Neuron (in vitro differentiated cells): ENCODE measurements around the gene SLC35F3.
"Not testable (repeated sequence)": the region's sequence is repeated elsewhere in the genome, so short reads cannot be mapped to it uniquely, and the experiment has no call there.

Source experiments
- H2AFZ ChIP-seq: one replicate; pipeline ENCODE4 v1.6.1; 2013; ENCODE audit warnings: low read depth, mild to moderate bottlenecking, inconsistent platforms, low read length, moderate library complexity
- H3K27me3 ChIP-seq: one replicate; pipeline ENCODE4 v1.6.1; 2013; ENCODE audit warnings: low read length; ENCODE audit not compliant: insufficient read depth
- H3K36me3 ChIP-seq: one replicate; pipeline ENCODE4 v1.6.1; 2013; ENCODE audit warnings: low read length; ENCODE audit not compliant: insufficient read depth
- H3K4me1 ChIP-seq: one replicate; pipeline ENCODE4 v1.6.1; 2013; ENCODE audit warnings: low read length; ENCODE audit not compliant: insufficient read depth
- H3K4me3 ChIP-seq: 2 replicates; pipeline ENCODE4 v1.5.1; 2013; ENCODE audit warnings: mild to moderate bottlenecking, low read length, moderate library complexity
- H3K9me3 ChIP-seq: one replicate; pipeline ENCODE4 v1.6.1; 2013; ENCODE audit warnings: low read length

The SLC35F3 gene

DNA sequence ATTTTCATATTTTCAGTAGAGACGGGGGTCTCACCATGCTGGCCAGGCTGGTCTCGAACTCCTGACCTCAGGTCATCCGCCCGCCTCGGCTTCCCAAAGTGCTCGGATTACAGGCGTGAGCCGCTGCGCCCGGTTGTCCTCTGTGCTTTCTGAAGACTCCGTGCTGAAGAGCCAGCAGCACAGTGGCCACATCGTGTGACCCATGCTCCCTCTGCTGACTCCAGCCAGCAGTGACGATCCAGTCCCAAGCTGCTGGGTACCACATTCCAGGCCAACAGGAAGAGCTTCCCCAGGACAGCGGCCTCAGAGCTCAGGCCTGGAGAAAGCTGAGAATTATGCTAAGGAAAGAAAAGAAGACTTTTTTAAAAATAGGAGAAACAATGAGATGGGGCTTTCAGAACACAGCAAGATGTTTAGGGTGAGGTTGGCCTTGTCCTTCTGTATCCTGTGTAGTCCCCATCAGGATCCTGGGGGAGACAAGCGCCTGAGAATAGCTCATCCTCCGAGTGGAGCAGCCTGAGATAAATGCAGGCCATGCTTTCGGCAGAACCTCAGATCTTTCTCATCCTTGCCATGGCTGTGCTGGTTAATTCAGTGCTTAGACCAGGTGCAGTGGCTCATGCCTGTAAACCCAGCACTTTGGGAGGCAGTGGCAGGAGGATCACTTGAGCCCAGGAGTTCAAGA lies 207.1 kb downstream of the SLC35F3 start:
- Histone ChIP-seq H3K27me3 (peaks cover 5% of the 10 kb centered on the region), H2AFZ (no peak overlapping the region), H3K9me3 (no peaks in the 10 kb centered on the region), H3K36me3 (no peaks in the 10 kb centered on the region), H3K4me1 (no peaks in the 10 kb centered on the region), H3K4me3 (no peak overlapping the region)

DNA sequence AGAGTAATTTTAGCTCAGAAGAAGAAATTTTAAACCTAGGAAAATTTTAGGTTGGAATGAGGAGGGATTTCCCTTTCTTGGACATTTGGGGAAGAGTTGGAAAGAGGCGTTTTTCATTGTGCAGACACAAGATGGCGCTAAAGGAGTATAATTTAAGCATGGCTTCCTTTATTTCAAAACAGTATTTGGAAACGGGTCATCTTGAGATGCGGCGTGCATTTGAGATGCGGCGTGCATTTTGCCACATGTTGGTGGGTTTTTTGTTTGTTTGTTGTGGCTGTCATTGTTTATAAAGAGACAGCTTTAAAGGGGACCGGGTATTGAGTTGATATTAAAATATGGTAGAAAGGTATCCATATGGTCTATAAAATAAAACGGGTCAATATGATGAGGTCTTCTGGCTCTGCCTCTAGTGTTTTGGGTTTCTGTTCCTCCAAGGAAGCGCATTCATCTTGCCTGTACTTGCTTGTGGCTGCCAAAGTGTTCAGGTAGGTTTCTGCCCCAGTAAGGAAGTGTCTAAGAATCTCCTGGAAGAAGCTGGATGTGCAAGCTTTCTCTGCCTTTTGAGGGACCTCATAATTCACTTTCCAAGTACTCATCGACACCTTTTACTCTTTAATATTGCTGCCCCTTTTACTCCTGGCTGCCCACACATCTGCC lies 210.3 kb downstream of the SLC35F3 start:
- Histone ChIP-seq H3K9me3 (no peaks in the 10 kb centered on the region), H3K36me3 (no peaks in the 10 kb centered on the region), H2AFZ (no peak overlapping the region), H3K4me3 (no peak overlapping the region), H3K27me3 (peaks cover 5% of the 10 kb centered on the region), H3K4me1 (no peaks in the 10 kb centered on the region)

DNA sequence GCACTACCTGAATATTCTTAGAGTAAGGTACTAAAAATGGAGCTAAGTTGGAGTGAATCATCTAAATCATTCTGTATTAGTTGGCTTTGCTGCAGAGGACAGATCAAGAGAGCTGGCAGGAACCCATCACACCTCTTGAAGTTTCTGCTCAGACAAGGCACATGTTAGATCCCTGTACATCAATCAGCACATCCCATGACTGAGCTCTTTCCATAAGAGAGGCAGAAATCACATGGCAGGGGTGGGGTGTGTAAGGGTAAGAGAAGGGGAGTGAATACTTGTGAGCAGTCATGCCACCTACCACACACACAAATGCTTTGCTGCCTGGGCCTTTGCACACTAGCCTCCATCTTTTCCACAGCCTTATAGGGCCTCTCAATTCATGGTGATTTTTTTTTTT lies 214.4 kb downstream of the SLC35F3 start:
- Histone ChIP-seq H3K4me1 (no peaks in the 10 kb centered on the region), H2AFZ (no peak overlapping the region), H3K9me3 (no peaks in the 10 kb centered on the region), H3K36me3 (no peaks in the 10 kb centered on the region), H3K27me3 (peaks cover 5% of the 10 kb centered on the region), H3K4me3 (no peak overlapping the region)

DNA sequence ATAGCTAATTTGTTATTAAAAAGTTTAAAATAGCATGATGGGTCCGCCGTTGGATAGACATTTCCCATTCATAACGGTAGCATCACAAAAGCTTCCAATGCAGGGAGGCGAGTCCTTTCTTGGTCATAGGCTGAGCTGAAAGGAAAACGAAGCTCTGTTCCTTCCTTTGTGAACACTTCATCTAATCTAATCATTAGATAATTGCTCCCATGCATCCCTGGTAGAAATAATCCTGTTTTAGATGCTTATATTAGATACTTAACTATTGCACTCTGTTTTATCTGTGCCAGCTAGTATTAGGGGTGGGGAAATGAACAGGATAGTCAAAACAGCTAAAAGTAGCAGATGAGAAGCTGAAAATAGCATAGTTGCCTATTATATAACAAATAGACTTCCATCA lies 215.0 kb downstream of the SLC35F3 start:
- Histone ChIP-seq H3K9me3 (no peaks in the 10 kb centered on the region), H3K27me3 (peaks cover 5% of the 10 kb centered on the region), H3K36me3 (no peaks in the 10 kb centered on the region), H3K4me3 (no peak overlapping the region), H3K4me1 (no peaks in the 10 kb centered on the region), H2AFZ (no peak overlapping the region)

DNA sequence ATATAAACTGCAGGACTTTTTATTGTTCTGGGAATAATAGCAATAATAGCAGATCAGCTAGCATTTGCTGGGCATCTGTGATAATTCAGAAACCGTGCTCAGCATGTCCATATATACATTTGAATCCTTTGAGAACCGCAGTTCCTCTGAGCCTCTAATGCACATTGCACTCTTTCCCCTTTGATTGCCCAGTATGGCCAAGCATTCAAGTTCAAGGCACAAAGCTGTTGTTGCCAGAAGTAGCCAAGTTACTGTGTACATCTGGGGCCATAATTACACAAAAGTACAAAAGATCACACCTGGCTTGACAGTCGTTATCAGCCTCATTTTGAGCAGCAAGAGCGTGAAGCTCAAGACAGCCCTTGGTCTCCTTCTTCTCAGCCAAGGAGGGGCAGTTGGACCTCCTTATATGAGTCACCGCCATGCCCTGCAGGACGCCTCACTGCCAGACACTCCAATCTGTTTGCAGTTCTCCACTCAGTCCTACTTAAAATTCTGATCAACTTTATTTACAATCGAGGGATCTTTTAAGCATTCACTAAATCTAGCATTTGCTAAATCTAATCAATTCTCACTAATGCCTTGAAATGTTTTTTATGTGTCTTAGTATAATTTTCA lies 216.0 kb downstream of the SLC35F3 start:
- no peak overlapping the region for H2AFZ ChIP-seq
- H3K4me1 ChIP-seq: no peaks in the 10 kb centered on the region
- H3K27me3 ChIP-seq: peaks cover 5% of the 10 kb centered on the region
- H3K4me3 ChIP-seq: no peak overlapping the region
- no peaks in the 10 kb centered on the region for H3K9me3 ChIP-seq
- H3K36me3 ChIP-seq: no peaks in the 10 kb centered on the region

DNA sequence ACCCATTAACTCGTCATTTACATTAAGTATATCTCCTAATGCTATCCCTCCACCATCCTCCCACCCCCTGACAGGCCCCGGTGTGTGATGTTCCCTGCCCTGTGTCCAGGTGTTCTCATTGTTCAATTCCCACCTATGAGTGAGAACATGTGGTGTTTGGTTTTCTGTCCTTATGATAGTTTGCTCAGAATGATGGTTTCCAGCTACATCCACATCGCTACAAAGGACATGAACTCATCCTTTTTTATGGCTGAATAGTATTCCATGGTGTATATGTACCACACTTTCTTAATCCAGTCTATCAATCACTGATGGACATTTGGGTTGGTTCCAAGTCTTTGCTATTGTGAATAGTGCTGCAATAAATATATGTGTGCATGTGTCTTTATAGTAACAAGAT lies 217.2 kb downstream of the SLC35F3 start:
- H3K4me3 ChIP-seq, H3K27me3 ChIP-seq, H3K9me3 ChIP-seq, H2AFZ ChIP-seq, H3K36me3 ChIP-seq, H3K4me1 ChIP-seq: not testable (repeated sequence)

DNA sequence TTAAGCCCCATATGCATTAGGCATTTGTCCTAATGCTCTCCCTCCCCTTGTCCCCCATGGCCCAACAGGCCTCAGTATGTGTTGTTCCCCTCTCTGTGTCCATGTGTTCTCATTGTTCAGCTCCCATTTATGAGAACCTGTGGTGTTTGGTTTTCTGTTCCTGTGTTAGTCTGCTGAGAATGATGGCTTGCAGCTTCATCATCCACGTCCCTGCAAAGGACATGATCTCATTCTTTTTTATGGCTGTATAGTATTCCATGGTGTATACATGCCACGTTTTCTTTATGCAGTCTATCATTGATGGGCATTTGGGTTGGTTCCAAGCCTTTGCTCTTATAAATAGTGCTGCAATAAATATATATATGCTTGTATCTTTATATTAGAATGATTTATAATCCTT lies 218.1 kb downstream of the SLC35F3 start:
- H3K36me3 ChIP-seq, H3K27me3 ChIP-seq: not testable (repeated sequence)

DNA sequence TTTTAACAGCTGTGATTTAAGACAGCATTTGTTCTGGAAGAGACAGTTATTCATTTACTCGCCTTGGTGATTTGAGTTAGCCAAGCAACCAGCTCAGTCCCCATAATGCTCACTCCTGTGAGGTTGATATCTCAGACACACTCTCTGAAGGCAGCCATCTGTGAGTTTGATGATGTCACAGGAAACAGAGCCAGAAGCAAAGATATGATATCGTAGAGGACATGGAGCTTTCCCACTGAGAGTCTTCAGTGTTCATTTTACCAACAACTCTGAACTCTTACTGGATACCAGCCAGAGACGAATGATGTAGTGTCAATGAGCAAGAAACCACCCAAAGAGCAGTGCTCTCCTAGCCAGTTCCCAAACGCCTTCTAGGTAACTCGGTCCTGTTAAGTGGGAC lies 219.4 kb downstream of the SLC35F3 start:
- Histone ChIP-seq H3K9me3 (no peaks in the 10 kb centered on the region), H3K4me3 (no peak overlapping the region), H3K27me3 (no peaks in the 10 kb centered on the region), H2AFZ (no peak overlapping the region), H3K4me1 (no peaks in the 10 kb centered on the region), H3K36me3 (no peaks in the 10 kb centered on the region)

More for the DNA sequence above, 218.1 kb downstream of the SLC35F3 start:
- H3K4me3 ChIP-seq, H3K4me1 ChIP-seq, H3K9me3 ChIP-seq, H2AFZ ChIP-seq: not testable (repeated sequence)

DNA sequence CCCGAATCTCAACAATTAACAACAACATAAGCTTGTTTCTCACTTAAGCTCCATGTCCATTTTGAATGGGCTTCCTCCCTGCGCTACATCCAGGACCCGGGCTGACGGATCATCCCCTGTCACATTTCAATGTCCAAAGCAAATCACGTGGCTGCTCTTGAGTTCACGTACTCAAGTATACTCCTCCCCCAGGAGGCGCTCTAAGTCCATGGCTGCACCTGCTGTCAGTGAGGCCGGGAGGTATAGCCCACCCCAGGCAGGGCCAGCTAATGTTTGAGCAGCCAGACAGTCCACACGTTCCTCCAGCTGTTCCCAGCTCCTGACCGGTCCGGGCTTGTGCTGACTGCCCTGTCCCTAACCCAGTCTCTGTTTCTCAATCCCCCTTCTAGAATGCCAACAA lies 220.8 kb downstream of the SLC35F3 start:
- Histone ChIP-seq H3K4me1 (no peaks in the 10 kb centered on the region), H2AFZ (no peak overlapping the region), H3K4me3 (no peak overlapping the region), H3K9me3 (no peaks in the 10 kb centered on the region), H3K27me3 (no peaks in the 10 kb centered on the region), H3K36me3 (no peaks in the 10 kb centered on the region)

DNA sequence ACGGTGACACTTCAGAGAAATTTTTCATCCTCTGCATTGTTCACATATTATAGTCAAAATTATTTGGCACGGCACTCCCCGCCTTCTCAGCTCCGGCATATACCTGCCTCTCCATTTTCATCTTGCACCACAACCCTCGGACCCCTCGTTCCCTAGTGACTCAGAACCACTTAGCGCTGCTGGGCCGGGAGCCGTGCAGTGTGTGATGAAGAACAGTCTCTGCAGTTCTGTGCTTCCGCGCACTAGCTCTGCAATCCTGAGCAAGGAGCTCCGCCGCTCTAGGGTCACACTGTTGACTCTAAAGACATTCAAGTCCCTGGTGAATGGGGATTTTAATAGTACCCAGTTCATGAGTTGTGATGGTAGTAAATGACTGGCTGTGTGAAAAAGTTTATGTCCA lies 221.2 kb downstream of the SLC35F3 start:
- no peaks in the 10 kb centered on the region for H3K27me3 ChIP-seq
- no peaks in the 10 kb centered on the region for H3K9me3 ChIP-seq
- H2AFZ ChIP-seq: no peak overlapping the region
- H3K4me3 ChIP-seq: no peak overlapping the region
- no peaks in the 10 kb centered on the region for H3K36me3 ChIP-seq
- no peaks in the 10 kb centered on the region for H3K4me1 ChIP-seq

DNA sequence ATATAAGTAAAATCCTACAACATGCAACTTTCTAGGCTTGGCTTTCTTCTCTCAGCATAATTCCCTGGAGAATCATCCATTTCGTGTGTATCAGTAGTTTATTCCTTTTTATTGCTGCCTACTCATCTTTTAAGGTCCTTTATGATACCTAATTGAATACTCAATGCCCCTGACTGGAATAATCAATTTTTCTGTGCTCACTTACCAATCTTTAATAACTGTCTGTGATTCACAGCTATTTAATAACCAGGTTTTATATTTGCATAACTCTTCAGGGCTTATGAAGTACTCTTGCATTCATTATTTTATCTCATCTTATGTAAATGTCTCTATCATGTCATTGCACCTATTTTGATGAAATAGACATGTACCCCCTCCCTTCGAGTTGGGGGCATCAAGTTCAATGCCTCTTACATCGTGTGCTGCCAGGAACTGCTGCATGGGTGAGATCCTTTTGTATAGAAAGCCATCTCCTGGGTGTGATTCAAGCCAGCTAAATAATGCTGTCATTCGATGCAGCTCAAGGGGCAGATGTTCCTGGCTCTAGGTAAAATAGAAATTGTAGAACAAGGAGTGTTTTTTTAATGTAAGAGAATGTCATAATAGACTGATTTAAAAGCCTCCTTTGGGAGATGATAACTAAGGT lies 222.7 kb downstream of the SLC35F3 start:
- Histone ChIP-seq H3K4me3 (no peak overlapping the region), H3K36me3 (no peaks in the 10 kb centered on the region), H3K4me1 (no peaks in the 10 kb centered on the region), H3K9me3 (no peaks in the 10 kb centered on the region), H2AFZ (no peak overlapping the region), H3K27me3 (no peaks in the 10 kb centered on the region)

DNA sequence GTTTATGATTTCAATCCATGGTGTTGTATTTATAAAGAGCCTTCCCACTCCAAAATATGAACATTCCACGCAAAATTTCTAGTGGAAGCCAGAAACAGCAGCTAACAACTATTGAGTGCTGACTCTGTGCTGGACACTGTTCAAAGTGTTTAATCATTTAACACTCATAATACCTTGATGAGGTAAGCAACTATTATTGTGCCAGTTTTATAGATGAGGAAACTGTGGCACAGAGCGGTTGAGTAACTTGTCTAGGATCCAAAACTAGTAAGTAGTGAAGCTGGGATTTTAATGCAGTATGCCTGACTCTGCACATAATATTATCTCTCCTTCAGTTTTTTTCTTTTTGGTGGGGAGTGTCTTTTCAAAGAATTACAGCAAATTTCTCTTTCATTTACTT lies 228.3 kb downstream of the SLC35F3 start:
- H3K4me3 ChIP-seq: no peak overlapping the region
- H3K36me3 ChIP-seq: no peaks in the 10 kb centered on the region
- H3K4me1 ChIP-seq: no peaks in the 10 kb centered on the region

DNA sequence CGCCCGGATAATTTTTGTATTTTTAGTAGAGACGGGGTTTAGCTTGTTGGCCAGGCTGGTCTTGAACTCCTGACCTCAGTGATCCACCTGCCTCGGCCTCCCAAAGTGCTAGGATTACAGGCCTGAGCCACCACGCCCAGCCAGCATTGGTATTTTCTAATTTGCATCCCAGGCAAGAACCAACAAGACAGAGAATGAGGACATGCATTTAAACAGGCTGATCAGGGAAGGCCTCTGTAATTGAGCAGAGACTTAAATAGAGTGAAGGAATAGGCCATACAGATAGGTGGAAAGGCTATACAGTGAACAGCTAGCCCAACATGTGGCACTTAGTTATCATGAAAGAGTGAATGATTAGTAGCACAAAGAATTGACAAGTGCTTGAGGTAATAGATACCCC lies 230.4 kb downstream of the SLC35F3 start:
- H3K4me1 ChIP-seq: no peaks in the 10 kb centered on the region
- no peaks in the 10 kb centered on the region for H3K9me3 ChIP-seq
- H2AFZ ChIP-seq: no peak overlapping the region
- H3K36me3 ChIP-seq: no peaks in the 10 kb centered on the region
- no peak overlapping the region for H3K4me3 ChIP-seq
- peaks cover 2% of the 10 kb centered on the region for H3K27me3 ChIP-seq

More for the DNA sequence above, 228.3 kb downstream of the SLC35F3 start:
- Histone ChIP-seq H3K9me3 (no peaks in the 10 kb centered on the region), H3K27me3 (peaks cover 2% of the 10 kb centered on the region), H2AFZ (no peak overlapping the region)
